ENCODE measurements around the gene TMEM121B.
"Not testable (repeated sequence)": the region's sequence is repeated elsewhere in the genome, so short reads cannot be mapped to it uniquely, and the experiment has no call there.

The TMEM121B gene

DNA sequence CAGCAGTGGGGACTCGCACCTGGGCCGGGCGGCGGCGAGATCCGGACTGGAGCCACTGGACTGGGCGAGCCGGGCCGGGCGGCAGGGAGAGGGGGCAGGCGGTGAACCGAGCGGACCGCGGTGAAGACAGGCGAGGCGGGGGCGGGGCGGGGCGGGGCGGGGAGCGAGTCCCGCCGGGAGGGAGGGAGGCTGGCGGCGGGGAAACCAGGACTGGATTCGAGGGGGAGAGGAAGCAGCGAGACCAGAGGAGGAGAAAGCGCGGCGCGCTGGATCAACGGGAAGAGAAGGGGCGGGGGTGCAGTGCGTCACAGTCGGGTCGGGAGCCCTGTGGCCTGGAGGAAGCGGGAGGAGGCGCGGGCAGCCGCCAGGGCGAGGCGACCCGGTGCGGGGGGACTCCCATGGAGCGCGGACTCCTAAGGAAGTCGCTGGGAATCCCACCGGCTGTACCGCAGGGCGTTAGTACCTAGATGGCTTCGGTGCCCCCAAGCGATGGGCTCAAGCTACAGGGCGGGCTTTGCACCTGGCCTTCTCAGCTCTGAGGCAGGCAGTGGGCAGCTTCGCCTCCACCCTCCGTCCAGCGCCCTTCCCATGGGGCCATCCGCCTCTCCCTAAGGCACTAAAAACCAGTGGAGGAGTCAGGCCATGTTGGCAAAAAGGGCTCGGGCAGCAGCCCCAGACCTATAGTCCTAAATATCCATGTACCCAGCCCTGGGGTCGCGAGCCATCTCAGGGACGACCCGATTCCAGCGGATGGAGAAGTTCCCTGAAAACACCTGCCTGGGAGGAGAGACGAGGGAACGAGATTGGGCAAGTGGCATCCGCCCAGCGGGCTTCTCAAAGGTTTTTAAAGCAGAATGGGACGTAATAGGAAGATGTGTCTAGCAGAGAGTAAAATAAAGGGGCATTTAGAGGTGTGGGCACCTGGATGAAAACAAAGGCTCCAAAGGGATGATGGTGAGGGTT, at the start of gene TMEM121B:
Gene TMEM121B, minus strand, starts transcription at position 128 of the 963 bp plus-strand sequence. CDS start 233 bp downstream, outside the sequence.
- DNase-seq (ENCODE audit: low read depth in 3 of 3): no peak

DNA sequence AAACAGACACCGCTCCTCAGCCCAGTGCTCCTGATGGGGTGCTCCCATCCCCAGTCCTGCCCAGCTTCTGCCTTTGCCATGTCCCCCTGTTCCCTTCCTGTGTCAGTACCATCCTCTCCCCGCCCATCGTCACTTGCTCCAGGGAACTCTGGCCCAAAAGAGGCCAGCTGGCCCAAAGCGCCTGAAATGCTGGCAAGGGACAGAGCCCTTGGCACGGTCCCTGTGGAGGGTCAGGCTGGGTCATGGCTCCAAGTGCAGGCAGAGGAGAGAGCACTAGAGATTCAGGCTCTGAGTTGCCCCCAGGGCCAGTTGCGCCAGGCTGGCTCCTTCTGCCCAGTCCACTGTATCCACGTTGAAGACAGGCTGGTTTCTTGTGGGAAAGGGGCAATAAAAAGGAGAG, 46.3 kb upstream of the TMEM121B start:
- DNase-seq (ENCODE audit: low read depth in 3 of 3): no peak

DNA sequence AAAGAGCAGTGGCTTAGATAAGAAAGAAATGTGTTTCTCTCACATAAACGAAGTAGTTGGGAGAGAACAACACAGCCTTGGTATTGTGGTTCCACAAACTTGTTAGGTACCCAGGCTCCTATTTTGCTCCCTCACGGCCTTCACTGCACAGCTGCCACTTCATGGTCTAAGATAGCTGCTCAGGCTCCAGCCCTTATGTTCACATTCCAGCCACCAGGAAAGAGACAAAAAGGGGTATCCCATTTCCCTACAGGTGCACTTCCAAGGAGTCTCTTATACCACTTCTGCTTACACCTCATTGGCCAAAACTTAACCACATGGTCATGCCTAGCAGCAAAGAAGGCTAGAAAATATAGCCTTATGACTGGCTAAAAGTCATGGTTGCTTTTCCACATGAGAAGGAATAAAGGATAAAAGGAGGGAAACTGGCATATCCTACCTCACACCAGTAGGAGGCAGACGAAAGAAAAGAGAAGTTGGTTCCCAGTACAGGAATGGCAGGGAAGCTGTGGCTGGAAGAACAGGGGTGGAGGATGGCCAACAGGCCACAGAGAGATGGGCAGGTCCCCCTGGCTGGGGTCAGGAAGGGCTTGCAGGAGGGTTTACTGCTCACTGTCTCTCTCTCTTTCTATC, 43.3 kb upstream of the TMEM121B start:
- no peak for DNase-seq (ENCODE audit: low read depth in 3 of 3)

DNA sequence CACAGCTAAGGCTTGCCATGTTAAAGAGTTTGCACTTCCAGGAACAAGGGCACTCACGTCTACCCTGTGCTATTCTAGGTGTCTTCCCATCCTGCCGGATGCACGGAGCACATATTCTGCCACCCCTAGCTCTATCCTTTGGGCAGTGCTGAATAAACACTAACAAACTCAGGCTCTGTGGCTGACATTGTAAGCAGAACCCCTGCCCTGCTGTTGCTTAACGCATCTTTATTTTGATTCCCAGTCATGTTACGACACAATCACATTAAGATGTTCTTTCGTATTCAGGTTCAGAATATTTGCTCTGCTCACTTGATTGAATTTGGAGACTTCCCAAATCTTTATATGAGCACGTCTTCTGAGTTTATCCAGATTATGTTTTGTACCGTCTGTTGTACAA, 41.6 kb upstream of the TMEM121B start:
- DNase-seq (ENCODE audit: low read depth in 3 of 3): no peak

DNA sequence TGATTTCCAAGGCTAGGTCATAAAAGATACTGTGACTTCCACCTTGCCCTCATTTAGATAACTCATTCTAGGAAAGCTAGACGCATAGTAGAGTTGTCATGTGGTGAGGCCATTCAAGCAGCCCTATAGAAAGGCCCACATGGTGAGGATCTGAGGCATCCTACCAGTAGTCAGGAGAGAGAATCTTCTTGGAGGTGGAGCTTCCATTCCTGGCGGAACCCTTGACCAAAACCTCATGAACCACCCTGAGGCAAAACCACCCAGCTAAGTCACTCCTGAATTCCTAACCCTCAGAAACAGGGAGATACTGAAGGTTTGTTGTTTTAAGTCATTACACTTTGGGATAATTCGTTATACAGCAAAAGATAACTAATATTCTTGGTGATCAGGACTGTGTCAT, 40.8 kb upstream of the TMEM121B start:
- DNase-seq (ENCODE audit: low read depth in 3 of 3): no peak

DNA sequence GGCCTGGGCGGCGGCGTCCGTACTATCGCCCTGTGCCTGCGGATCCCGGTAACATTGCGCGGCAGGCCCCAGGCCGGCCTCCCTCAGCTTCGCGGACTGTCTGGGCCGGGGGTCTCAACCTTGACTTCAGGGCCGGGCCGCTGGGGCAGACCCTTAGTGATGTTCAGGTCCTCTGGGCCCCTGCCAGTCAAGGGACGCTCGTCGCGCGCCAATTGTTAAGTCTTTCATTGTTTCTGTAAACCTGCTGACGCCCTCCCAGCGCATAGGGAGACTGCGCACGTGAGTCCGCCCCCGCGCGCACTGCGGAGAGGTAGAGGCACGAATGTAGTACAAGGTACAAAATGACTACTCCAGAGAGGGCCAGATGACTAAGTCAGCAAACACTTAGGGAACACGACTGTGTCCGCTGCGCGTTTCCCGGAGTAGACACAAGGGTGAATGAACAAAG, 38.4 kb upstream of the TMEM121B start:
- peak; percentile 29 to 53 (median 42) for DNase-seq (ENCODE audit: low read depth in 3 of 3)

DNA sequence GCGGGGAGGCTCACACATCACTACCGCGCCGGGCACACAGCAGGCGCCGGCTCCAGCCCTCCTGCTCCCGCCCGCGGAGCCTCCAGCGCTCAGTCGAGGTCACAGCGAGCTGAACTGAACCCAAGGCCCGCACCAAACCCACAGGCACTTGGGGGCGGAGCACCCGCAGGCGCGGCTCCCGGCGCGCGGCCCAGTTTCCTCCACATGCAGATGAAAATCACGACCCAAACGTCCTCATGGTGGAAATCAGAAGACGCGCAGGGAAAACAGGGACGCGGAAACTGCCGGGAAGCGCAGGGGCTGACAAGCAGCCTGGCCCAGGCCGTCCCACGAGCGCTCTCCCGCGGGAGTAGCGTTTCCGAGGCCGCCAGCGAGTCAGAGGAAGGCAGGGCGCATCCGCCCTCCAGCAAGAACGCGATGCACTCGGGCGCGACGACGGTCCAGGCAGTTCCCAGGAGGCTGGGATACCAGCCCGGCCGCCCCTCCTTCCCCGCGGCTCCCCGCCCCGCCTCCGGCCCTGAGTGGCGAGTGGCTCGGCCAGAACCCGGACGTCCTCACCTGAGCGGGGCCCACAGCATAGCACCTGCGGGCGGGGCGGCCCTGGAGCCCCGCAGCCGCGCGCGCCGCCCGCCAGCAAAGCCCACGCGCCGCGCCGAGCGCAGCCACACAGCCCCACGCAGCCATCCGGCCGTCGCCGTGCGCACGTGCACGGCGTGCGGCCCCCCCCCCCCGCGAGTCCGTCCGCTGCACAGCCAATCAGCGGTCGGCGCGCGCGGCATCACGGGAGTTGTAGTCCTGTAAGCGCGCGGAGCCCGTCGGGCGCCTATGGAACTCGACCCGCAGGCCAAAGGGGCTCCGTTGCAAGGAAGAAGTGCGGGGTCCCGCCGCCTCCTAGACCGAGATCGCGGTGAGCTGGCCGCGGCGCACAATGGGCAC, 37.7 kb upstream of the TMEM121B start, which contains the start of gene HDHD5:
Gene HDHD5, minus strand, starts transcription at position 710 of the 936 bp plus-strand sequence. Its CDS starts 26 bp downstream, at position 684.
- DNase-seq (ENCODE audit: low read depth in 3 of 3): peak; percentile 82 to 87 (median 83)

DNA sequence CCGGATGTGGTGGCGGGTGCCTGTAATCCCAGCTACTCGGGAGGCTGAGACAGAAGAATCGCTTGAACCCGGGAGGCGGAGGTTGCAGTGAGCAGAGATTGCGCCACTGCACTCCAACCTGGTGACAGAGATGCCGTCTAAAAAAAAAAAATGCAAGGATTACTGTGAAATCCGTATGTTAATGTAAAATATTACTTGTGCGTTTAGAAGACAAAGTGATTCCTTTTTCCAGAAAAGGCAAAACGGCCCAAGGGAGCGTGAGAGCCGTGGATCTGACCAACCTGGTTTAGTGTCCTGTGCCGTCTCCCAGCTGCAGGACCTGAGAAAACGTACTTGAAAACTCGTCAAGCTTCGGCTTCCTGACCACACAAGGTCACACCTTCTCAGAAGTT, 37.0 kb upstream of the TMEM121B start:
- no peak for DNase-seq (ENCODE audit: low read depth in 3 of 3)

DNA sequence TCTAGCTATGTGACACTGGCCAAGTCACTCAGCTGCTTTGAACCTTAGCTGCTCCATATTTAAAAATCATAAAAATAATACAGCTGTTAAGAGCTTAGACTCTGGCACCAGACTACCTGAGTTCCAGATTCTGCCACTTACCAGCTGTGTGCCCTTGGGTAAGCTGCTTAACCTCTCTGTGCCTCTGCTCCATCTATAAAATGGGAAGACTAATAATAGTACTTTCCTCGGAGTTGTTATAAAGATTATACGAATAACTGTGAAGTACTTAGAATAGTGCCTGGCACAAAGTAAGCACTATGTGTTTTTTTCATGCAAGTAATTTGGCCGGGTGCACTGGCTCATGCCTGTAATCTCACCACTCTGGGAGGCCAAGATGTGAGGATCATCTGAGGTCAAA, 36.6 kb upstream of the TMEM121B start:
- no peak for DNase-seq (ENCODE audit: low read depth in 3 of 3)

DNA sequence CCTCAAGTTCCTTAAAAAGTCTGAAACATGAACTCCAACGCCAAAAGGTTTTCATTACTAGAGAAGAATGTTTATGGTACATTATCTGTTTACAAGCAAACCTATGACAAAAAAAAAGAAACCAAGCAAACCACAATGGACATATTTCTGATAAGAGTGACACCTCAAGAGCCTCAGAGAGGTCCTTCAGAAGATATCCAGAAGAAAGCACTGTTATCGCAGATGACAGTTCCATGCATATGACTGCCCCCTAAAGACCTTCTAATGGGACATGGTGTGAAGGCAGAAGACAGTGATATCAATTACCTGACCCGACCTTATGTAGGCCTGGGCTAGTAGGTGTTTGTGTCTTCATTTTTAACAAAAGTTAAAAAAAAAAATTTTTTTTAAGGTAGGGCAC, 34.8 kb upstream of the TMEM121B start:
- no peak for DNase-seq (ENCODE audit: low read depth in 3 of 3)

DNA sequence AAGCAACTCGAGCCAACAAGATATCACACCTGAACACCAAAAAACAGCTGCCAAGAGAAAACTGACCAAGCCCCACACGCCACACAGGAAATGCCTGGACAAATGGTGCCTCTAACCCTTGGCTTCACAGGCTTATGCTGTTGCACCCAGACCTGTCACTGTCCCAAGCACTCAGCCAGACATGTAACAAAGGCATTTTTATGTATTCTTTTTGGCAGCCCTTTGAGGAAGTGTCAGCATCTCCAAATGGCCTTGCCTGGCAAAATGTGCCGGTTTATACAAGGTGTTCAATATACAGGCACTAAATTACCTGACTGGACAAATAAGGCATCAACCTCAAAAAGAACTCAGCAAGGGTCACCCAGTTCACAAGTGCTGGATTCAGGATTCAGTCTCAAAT, 31.8 kb upstream of the TMEM121B start:
- no peak for DNase-seq (ENCODE audit: low read depth in 3 of 3)

DNA sequence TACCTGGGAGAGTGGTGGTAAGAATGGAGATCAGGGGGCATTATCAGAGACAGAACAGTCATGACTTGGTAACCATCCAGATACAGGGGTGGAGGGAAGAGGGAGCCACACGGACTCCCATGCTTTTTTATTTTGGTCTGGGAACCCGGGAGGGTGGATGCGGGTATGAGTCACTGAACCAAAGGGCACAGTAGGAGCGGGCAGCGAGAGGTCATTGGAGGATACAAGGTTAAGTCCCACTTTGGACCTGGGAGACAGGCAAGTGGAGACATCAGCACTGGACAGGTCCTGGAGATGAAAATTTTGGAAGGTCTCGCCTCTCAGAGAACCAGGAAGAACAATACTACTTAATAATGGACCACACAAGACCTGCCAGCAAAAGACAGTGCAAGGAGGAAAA, 31.2 kb upstream of the TMEM121B start:
- no peak for DNase-seq (ENCODE audit: low read depth in 3 of 3)

DNA sequence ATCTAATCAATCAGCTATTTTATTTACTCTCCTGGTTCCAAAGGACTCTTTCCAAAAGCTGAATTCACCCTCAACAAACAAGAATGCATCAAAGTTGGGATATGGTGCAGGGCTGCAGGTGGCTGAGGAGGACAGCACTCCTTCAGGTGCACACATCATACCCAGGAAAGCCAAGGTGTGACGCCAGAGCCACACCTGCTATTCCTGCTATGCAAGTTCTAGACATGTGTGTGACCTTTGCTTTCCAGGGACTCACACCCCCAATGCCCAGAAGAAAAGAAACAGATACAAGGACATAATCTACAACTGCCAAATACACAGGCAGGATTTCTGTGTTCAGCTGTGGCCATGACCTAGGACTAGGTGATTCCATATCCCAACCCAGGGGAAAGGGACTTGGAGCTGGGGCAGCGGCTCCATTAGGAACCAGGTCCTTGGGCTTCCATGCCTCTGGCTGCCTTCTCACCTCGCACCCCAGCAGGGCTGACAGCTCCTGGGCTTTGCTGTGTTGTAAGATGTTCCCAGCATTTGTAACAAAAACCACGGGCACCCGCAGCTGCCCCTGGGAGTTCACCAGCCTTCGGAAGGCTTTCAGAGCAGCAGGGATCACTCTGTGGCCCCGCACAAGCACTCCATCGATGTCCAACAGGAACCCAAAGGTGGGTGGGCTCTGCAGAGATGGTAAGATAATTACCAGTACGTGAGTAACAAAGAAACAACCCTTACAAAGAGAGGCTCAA, 28.1 kb upstream of the TMEM121B start:
- DNase-seq (ENCODE audit: low read depth in 3 of 3): no peak

DNA sequence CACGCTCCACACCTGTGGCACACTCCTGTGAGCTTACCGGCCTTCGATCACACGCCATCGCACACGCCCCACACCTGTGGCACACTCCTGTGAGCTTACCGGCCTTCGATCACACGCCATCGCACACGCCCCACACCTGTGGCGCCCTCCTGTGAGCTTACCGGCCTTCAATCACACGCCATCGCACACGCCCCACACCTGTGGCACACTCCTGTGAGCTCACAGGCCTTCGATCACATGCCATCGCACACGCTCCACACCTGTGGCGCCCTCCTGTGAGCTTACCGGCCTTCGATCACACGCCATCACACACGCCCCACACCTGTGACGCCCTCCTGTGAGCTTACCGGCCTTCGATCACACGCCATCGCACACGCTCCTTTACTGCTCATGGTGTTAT, 26.3 kb upstream of the TMEM121B start:
- DNase-seq (ENCODE audit: low read depth in 3 of 3): not testable (repeated sequence)

DNA sequence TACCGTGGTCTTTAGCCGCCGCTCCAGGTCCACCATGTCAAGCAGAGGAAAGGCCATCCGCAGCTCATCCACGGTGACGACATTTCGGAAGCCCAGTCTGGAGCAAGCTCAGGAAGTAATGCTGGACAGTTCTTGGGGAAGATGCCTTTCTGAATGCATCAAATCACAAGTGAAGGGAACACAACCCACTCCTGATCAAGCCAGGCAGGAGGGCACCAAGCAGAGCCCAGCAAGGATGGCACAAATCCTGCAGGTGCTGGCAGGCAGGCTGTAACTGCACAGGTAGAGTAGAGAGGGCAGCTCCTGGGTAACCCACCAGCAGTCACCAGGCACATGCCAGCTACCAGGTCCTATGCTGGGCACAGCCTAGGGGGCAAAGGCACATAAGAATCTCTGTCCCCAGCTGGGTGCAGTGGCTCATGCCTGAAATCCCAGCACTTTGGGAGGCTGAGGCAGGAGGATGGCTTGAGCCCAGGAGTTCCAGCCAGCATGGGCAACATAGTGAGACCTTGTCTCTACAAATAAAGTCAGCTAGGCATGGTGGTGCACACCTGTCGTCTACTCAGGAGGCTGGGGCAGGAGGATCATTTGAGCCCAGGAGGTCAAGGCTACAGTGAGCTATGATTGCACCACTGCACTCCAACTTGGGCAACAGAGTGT, 24.0 kb upstream of the TMEM121B start:
- no peak for DNase-seq (ENCODE audit: low read depth in 3 of 3)

DNA sequence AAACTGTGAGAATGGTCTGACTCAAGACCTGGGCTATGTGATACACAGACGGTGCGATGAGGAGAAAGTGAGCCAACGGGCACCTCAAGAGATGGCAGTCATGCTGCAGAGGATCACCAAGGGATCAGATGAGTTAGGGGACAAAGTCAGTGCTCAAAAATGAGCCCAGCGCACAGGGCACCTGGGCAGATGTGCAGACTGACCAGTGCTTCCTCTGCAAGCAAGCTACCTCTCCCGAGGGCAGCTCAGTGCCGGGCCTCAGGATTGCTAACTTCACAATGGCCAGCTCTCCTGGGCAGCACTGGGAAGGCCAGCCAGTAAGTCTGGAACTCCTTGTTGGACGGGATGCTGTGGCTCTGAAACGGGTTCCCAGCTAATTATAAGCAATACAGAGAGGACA, 22.7 kb upstream of the TMEM121B start:
- no peak for DNase-seq (ENCODE audit: low read depth in 3 of 3)

DNA sequence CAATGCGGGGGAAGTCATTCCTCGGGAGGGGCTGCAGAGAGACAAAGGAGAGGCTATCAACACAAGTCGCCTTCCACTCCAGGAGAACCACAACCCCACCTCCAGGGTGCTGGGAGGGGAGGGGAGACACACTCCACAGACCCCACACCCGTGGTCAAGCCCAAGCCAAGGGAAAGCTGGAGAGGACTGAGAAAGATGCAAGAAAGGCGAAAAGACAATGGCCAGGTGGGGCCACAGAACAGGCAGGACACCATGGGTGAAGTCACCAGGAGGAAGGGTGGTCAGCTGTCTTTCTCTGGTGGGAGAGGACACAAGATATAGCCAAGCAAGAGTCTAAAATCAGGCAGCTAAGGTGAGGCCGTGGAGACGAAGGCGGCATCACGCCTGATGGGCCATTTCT, 21.9 kb upstream of the TMEM121B start:
- no peak for DNase-seq (ENCODE audit: low read depth in 3 of 3)

DNA sequence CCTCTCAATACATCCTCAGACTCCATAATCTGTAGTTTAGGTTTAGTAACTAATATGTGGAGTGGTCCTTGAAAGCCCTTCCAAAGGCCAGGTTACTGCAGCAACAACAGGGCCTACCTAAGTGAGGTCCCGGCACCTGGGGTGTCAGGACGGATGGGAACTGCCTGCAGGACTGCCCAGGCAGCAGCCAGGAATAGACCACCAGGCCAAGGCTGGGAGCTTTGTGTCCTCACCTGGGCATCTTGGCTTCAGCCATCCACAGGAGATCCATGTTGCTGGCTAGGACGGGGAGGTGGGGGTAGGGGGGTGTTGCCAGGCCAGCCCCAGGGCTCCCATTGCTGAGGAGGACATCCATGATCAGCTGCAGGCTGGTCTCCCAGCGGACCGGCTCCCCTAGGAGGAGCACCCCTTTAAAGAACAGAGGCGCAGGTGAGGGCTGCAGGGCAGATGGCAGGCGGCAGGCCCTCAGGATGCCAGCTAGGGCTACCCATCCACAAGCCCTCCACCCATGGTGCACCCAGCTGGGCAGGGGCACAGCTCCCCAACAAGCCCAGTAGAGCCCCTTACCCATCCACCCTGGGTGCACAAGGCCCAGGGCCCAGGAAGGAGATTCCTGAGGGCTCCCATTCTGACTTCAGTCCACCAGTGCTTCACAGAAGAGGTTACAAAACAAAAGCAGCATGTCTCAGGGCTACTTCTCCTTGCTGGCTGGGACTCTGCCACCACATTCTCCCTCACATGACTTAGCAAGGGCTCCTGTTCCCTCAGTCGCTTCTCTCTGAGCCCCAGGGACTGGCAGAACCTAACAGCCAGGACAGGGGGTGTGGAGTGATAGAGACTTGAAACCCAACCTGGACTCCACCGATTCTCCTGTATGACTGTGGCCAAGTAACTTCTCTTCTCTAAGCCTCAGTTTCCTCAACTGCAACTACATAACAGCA, 19.9 kb upstream of the TMEM121B start:
- DNase-seq (ENCODE audit: low read depth in 3 of 3): no peak

DNA sequence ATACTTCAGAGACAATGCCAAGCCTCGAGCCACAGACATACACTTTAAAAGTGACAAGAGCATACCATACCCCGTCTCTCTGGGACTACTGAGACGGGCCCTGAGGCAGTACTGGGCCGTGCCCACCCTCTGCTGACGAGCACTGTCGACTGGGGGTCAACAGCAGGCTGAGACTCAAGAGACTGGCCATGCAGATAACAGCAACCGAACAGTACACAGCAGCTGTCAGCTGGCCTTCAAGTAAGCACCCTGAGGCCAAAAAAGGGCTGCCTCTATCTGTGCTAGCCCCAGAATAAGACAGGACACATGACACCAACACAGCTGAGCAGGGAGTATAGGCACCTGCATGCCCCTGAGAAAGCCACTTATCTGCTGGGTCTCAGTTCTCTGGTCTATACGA, 18.9 kb upstream of the TMEM121B start:
- DNase-seq (ENCODE audit: low read depth in 3 of 3): no peak

Data from stimulated activated CD4-positive, alpha-beta T cell treated with anti-CD3 and anti-CD28 coated beads, TNF-alpha, amount 100 ng/mL, for 4 hours (primary cell).